Hepatocyte (in vitro differentiated cells): ENCODE results near the gene STK32C.

Experiments used
- EZH2 ChIP-seq: fragments of 200-600 bp; sonication (generic); IDR thresholded peaks from 2 replicates; pipeline ENCODE4 v1.6.1; 2016; ENCODE audit warnings: antibody characterized with exemption, mild to moderate bottlenecking, borderline replicate concordance
- EZH2phosphoT487 ChIP-seq: fragments of 200-600 bp; sonication (generic); IDR thresholded peaks from one replicate; pipeline ENCODE4 v1.6.1; 2018; ENCODE audit warnings: antibody characterized with exemption, mild to moderate bottlenecking, low read depth, moderate library complexity; ENCODE audit not compliant: unreplicated experiment, severe bottlenecking
- TF ChIP-seq, protein P1 (sequence below): fragments of 200-600 bp; sonication (generic); IDR thresholded peaks from 2 replicates; pipeline ENCODE4 v1.5.1; 2016; ENCODE audit warnings: antibody characterized with exemption, mild to moderate bottlenecking; ENCODE audit not compliant: poor library complexity

DNA sequence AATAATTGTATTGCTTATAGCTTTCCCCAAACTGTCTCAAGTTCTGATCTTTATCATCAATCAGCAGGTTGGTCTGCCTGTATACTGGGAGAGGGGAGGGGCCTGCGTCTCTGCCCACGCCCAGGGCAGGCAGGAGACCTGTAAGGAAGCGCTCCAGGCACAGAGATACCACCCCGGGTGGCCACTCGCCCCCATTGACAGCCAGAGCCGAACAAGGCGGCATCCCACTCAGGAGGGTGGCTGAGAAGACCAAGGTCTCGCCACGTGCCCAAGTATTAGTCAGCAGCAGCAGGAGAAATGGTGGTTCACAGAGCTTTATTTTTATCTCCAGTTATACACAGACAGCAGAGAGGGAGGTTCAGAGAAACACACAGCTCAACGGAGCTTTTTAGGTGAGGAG, 7.2 kb downstream of the STK32C start:
- TF ChIP-seq EZH2 (no peak), EZH2phosphoT487 (no peak)
- TF ChIP-seq, protein P1, sequence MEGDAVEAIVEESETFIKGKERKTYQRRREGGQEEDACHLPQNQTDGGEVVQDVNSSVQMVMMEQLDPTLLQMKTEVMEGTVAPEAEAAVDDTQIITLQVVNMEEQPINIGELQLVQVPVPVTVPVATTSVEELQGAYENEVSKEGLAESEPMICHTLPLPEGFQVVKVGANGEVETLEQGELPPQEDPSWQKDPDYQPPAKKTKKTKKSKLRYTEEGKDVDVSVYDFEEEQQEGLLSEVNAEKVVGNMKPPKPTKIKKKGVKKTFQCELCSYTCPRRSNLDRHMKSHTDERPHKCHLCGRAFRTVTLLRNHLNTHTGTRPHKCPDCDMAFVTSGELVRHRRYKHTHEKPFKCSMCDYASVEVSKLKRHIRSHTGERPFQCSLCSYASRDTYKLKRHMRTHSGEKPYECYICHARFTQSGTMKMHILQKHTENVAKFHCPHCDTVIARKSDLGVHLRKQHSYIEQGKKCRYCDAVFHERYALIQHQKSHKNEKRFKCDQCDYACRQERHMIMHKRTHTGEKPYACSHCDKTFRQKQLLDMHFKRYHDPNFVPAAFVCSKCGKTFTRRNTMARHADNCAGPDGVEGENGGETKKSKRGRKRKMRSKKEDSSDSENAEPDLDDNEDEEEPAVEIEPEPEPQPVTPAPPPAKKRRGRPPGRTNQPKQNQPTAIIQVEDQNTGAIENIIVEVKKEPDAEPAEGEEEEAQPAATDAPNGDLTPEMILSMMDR = no peak
